HL-60 (cell line): ENCODE results near the gene AGAP1.

Experiments
- SPI1 ChIP-seq: IDR thresholded peaks from 2 replicates; pipeline ENCODE4 v1.6.1; 2012; ENCODE audit warnings: low read depth, mild to moderate bottlenecking, borderline replicate concordance
- TF ChIP-seq, protein P1 (sequence below): IDR thresholded peaks from one replicate; pipeline ENCODE4 v1.5.1; 2011; ENCODE audit warnings: low read length, control low read depth, inconsistent platforms; ENCODE audit not compliant: insufficient read depth

DNA sequence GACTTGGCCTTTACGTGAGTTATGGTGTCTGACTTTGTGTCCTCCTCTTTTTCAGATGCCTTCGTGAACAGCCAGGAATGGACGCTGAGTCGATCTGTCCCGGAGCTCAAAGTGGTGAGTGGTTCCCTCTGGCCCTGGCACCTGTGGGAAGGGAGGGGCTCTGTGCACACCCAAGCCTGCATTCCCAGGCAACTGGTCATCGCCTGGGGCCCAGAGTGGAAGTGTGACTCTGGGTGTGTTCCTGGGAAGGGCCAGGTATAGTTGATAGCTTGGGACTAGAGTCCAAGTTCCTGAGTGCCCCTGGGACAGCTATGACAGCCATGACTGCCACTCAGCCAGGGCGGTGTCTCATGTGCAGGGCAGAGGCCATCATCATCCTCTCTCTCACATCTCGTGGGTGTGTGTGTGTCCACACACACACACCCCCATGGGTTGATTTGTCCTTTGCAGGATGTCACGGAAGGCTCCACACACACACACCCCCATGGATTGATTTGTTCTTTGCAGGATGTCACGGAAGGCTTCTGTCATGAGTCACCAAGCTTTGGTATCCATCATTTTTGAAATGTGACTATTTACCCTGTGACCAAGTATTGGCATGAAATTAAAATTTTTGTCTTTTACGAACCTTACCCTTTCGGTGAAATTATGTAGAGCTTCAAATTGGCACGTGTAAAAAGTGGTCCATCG is 215.4 kb downstream of the AGAP1 start:
- TF ChIP-seq, protein P1, sequence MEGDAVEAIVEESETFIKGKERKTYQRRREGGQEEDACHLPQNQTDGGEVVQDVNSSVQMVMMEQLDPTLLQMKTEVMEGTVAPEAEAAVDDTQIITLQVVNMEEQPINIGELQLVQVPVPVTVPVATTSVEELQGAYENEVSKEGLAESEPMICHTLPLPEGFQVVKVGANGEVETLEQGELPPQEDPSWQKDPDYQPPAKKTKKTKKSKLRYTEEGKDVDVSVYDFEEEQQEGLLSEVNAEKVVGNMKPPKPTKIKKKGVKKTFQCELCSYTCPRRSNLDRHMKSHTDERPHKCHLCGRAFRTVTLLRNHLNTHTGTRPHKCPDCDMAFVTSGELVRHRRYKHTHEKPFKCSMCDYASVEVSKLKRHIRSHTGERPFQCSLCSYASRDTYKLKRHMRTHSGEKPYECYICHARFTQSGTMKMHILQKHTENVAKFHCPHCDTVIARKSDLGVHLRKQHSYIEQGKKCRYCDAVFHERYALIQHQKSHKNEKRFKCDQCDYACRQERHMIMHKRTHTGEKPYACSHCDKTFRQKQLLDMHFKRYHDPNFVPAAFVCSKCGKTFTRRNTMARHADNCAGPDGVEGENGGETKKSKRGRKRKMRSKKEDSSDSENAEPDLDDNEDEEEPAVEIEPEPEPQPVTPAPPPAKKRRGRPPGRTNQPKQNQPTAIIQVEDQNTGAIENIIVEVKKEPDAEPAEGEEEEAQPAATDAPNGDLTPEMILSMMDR = no peak
- no peak for TF ChIP-seq SPI1
